Panc1 (cell line): ENCODE data around the gene WDR70.

ENCODE experiments used
- CTCF ChIP-seq: fragments of 450-650 bp; IDR thresholded peaks from 2 replicates; pipeline ENCODE4 v1.5.1; 2017; ENCODE audit warnings: mild to moderate bottlenecking
- POLR2AphosphoS5 ChIP-seq: IDR thresholded peaks from 2 replicates; pipeline ENCODE4 v1.6.1; 2012; ENCODE audit warnings: mild to moderate bottlenecking, low read depth, low read length, moderate library complexity

- TF ChIP-seq CTCF (no peak), POLR2AphosphoS5 (no peak)
Measured at GRCh38 chr5:37703841-37704241, 324.7 kb downstream of the WDR70 start.
